Ascending aorta (tissue), 2 donors: ENCODE data around the gene DNAAF6. TPM values are rescaled to one million over a fixed set of nuclear protein-coding genes. Genes with fewer than 3 reads are reported as not detected.
"Not testable (repeated sequence)": the region's sequence is repeated elsewhere in the genome, so short reads cannot be mapped to it uniquely, and the experiment has no call there.

Experiments used
- DNase-seq, 2 donors: peaks; one replicate each; pipeline ENCODE4 v3.0.0-alpha.2; 2019; ENCODE audit warnings: low spot score in 2 of 2
- H3K27ac ChIP-seq, 2 donors: fragments of 200-600 bp; sonication (generic); one replicate each; pipeline ENCODE4 v1.5.1; 2016 to 2017; ENCODE audit warnings: mild to moderate bottlenecking in 1 of 2
- H3K27me3 ChIP-seq: fragments of 200-600 bp; sonication (generic); one replicate; pipeline ENCODE4 v1.5.1; 2017
- H3K36me3 ChIP-seq, 2 donors: fragments of 200-600 bp; sonication (generic); one replicate each; pipeline ENCODE4 v1.5.1; 2016
- H3K4me1 ChIP-seq, 2 donors: fragments of 200-600 bp; sonication (generic); one replicate each; pipeline ENCODE4 v1.5.1; 2016 to 2017; ENCODE audit warnings: mild to moderate bottlenecking in 1 of 2
- H3K4me3 ChIP-seq, 2 donors: fragments of 200-600 bp; sonication (generic); one replicate each; pipeline ENCODE4 v1.5.1; 2016 to 2017; ENCODE audit warnings: mild to moderate bottlenecking in 1 of 2
- H3K9me3 ChIP-seq, 2 donors: fragments of 200-600 bp; sonication (generic); one replicate each; pipeline ENCODE4 v1.5.1; 2016
- CTCF ChIP-seq, 3 experiments: fragments of 200-600 bp in 2 of 3; fragments of 450-650 bp in 1 of 3; sonication (generic) in 2 of 3; IDR thresholded peaks; one replicate each; pipeline ENCODE4 v1.5.1; 2016 to 2019; ENCODE audit warnings: antibody characterized with exemption in 3 of 3, mild to moderate bottlenecking in 1 of 3, moderate library complexity in 1 of 3
- intact Hi-C: fragments of 100-400 bp; cut with DNase I; formaldehyde crosslinking; loops from one replicate; pipeline ENCODE4 v1.15.1; 2023
- total RNA-seq: library from RNA; depleted of rRNA; stranded (reverse); fragments of >200 nt; gene quantifications from one replicate; pipeline ENCODE4 v1.1.0, GENCODE V29; 2016

Gene DNAAF6
- not detected for total RNA-seq

GRCh38 chrX:107205770-107206696, at the start of gene DNAAF6, which contains the start of gene NUP62CL:
TSS of gene DNAAF6 (plus strand) at chrX:107206611. CDS start at chrX:107212876, 6,265 bp downstream.
TSS of gene NUP62CL (minus strand) at chrX:107206433. CDS start at chrX:107175146, 31,287 bp downstream.
- no peak within 1 kb of the TSS for H3K27ac ChIP-seq
- peak; percentile 12 to 65 for DNase-seq
- no peaks in the 10 kb centered on the region for H3K9me3 ChIP-seq
- H3K36me3 ChIP-seq: no peaks in the 10 kb centered on the region
- intact Hi-C loops: no loop called here
- no peaks in the 10 kb centered on the region for H3K4me1 ChIP-seq
- no peak for TF ChIP-seq CTCF (IDR thresholded peaks at IDR 0.05)
- no peaks in the 10 kb centered on the region for H3K27me3 ChIP-seq
- peak within 1 kb of the TSS; percentile 57 to 64 for H3K4me3 ChIP-seq

- intact Hi-C loops, H3K9me3 ChIP-seq, H3K36me3 ChIP-seq, H3K4me3 ChIP-seq, H3K4me1 ChIP-seq, H3K27ac ChIP-seq, H3K27me3 ChIP-seq, DNase-seq: not testable (repeated sequence)
Measured at GRCh38 chrX:107157618-107158017, 48.8 kb upstream of the DNAAF6 start.

DNA sequence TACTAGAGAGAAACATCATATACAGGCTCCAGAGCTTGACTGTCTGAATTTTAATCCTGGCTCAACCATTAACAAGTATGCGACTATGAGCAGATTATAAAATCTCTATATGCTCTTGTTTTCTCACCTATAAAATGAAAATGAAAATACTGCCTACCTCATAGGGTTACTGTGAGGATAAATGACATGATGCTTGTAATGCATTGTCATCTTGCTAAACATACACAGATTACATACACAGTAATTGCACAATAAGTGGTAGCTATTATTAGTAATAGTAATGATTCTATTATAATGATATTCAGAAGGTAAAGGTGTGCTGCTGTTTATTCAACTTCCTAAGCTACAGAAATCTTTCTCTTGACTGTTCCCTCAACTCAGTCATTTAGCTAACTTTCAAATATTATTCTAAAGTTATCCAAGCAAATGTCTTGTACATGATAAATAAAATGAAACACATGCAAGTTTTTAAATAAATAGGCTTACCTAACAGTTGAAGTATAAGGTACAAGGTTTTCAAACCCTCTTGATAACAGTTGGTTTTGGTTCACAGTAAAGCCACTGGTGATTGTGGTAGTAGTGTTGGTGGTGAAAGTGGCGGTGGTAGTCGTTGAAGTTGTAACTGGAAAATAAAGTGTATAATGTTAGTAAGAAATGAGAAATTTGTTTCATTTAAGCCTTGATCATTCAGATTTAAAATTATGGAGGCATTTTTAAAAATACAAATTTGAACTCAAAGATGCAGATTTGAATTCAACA, 39.1 kb upstream of the DNAAF6 start:
- Histone ChIP-seq H3K4me3 (no peak overlapping the region), H3K27me3 (no peaks in the 10 kb centered on the region), H3K27ac (no peak overlapping the region), H3K36me3 (no peaks in the 10 kb centered on the region), H3K4me1 (no peaks in the 10 kb centered on the region), H3K9me3 (no peaks in the 10 kb centered on the region)
- TF ChIP-seq CTCF (IDR thresholded peaks at IDR 0.05): no peak
- intact Hi-C loops: no loop called here
- no peak for DNase-seq

DNA sequence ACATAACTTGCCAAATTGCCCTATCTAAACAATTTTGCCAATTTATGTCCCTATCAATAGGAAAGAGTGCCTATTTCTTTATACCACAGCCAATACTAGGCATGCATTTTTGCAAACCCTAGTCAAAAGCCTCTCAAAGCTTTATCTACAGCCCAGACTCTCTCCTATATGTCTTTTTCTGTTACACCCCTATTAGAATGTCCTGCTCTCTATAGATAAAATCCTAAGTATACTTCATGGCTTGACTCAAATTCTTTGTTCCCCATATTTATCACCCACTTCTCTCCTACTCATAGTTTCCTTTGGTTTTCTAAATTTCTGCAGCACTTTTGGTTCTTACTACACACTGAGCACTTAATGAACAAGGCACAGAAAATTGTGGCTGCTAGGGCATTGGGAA, 38.2 kb upstream of the DNAAF6 start:
- H3K27ac ChIP-seq: no peak overlapping the region
- TF ChIP-seq CTCF (IDR thresholded peaks at IDR 0.05): no peak
- no peak overlapping the region for H3K4me3 ChIP-seq
- no peaks in the 10 kb centered on the region for H3K9me3 ChIP-seq
- no peaks in the 10 kb centered on the region for H3K36me3 ChIP-seq
- no peaks in the 10 kb centered on the region for H3K27me3 ChIP-seq
- no peaks in the 10 kb centered on the region for H3K4me1 ChIP-seq
- intact Hi-C loops: no loop called here
- DNase-seq: no peak

- H3K27me3 ChIP-seq: no peaks in the 10 kb centered on the region
- no peaks in the 10 kb centered on the region for H3K4me1 ChIP-seq
- H3K9me3 ChIP-seq: no peaks in the 10 kb centered on the region
- no peak for DNase-seq
- no peak overlapping the region for H3K4me3 ChIP-seq
- no peaks in the 10 kb centered on the region for H3K36me3 ChIP-seq
- intact Hi-C loops: no loop called here
- no peak for TF ChIP-seq CTCF (IDR thresholded peaks at IDR 0.05)
- no peak overlapping the region for H3K27ac ChIP-seq
Measured at GRCh38 chrX:107168712-107169111, 37.7 kb upstream of the DNAAF6 start.
